ENCODE results near the gene ADARB2.
"Not testable (repeated sequence)": the region's sequence is repeated elsewhere in the genome, so short reads cannot be mapped to it uniquely, and the experiment has no call there.

ADARB2 gene

GRCh38 chr10:1255118-1255517 is 482.2 kb downstream of the ADARB2 start:
- DNase-seq (ENCODE audit: low read depth), result no peak

- DNase-seq (ENCODE audit: low read depth), result no peak
These were observed 483.6 kb downstream of the ADARB2 start for GRCh38 chr10:1253523-1254353.

- no peak for DNase-seq (ENCODE audit: low read depth)
These were observed 485.6 kb downstream of the ADARB2 start for GRCh38 chr10:1251769-1252168.

GRCh38 chr10:1249142-1249920 is 488.0 kb downstream of the ADARB2 start:
- DNase-seq (ENCODE audit: low read depth), result no peak

GRCh38 chr10:1248262-1248630 is 489.1 kb downstream of the ADARB2 start:
- DNase-seq (ENCODE audit: low read depth), result not testable (repeated sequence)

- no peak for DNase-seq (ENCODE audit: low read depth)
These were observed 489.6 kb downstream of the ADARB2 start for GRCh38 chr10:1247598-1248261.

- no peak for DNase-seq (ENCODE audit: low read depth)
These were observed 492.8 kb downstream of the ADARB2 start for GRCh38 chr10:1244493-1244892.

GRCh38 chr10:1243486-1244234 is 493.7 kb downstream of the ADARB2 start:
- no peak for DNase-seq (ENCODE audit: low read depth)

- no peak for DNase-seq (ENCODE audit: low read depth)
These were observed 494.4 kb downstream of the ADARB2 start for GRCh38 chr10:1242975-1243374.

GRCh38 chr10:1241973-1242935 is 495.1 kb downstream of the ADARB2 start:
- no peak for DNase-seq (ENCODE audit: low read depth)

GRCh38 chr10:1241322-1241890 is 495.9 kb downstream of the ADARB2 start:
- no peak for DNase-seq (ENCODE audit: low read depth)

GRCh38 chr10:1240341-1240775 is 497.0 kb downstream of the ADARB2 start:
- DNase-seq (ENCODE audit: low read depth), result no peak

- no peak for DNase-seq (ENCODE audit: low read depth)
These were observed 504.3 kb downstream of the ADARB2 start for GRCh38 chr10:1233031-1233430.

GRCh38 chr10:1232164-1232911 is 505.0 kb downstream of the ADARB2 start:
- DNase-seq (ENCODE audit: low read depth), result no peak

- no peak for DNase-seq (ENCODE audit: low read depth)
These were observed 506.6 kb downstream of the ADARB2 start for GRCh38 chr10:1230592-1231275.

- DNase-seq (ENCODE audit: low read depth), result no peak
These were observed 507.2 kb downstream of the ADARB2 start for GRCh38 chr10:1230138-1230537.

- DNase-seq (ENCODE audit: low read depth), result no peak
These were observed 507.8 kb downstream of the ADARB2 start for GRCh38 chr10:1229574-1229973.

- no peak for DNase-seq (ENCODE audit: low read depth)
These were observed 508.2 kb downstream of the ADARB2 start for GRCh38 chr10:1229116-1229515.

GRCh38 chr10:1228467-1228975 is 508.8 kb downstream of the ADARB2 start:
- no peak for DNase-seq (ENCODE audit: low read depth)

Measured in HS-5 (cell line).